ENCODE data around the gene TCN2. TPM values are rescaled to one million over a fixed set of nuclear protein-coding genes. Genes with fewer than 3 reads are reported as not detected.

The TCN2 gene
- total RNA-seq, 1 donor from 2014 or later, result 33.9 TPM

DNA sequence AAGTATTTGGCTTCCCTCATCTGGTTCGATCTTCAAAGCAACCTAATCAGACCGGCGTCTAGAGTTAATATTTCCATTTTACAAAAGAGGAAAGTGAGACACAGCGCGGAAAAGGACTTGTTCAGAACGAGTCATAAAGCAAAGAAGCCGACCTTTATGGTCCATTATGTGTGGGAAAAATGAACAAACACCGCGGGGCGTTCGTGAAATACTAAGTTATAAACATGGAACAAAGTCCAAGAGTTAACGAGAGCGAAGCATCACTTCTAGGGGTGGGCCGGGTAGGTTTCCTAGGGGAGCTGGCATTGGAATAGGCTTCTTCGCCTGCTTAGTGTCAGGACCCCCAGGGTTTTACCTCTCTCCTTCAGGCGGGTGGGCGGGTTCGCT lies 60.1 kb downstream of the TCN2 start:
- H3K27me3 Mint-ChIP-seq (ENCODE audit: insufficient read depth, low read depth), result peaks cover 7% of the 10 kb centered on the region
- peaks cover 11% of the 10 kb centered on the region for H3K36me3 Mint-ChIP-seq
- peaks cover 13% of the 10 kb centered on the region for H3K4me1 Mint-ChIP-seq
- no peak overlapping the region for H3K9ac ChIP-seq
- H3K36me3 ChIP-seq, result no peaks in the 10 kb centered on the region
- no peaks in the 10 kb centered on the region for H3K9me3 ChIP-seq (ENCODE audit: low read depth)
- H4K20me1 ChIP-seq (ENCODE audit: low read depth), result no peaks in the 10 kb centered on the region
- TF ChIP-seq, protein P1, sequence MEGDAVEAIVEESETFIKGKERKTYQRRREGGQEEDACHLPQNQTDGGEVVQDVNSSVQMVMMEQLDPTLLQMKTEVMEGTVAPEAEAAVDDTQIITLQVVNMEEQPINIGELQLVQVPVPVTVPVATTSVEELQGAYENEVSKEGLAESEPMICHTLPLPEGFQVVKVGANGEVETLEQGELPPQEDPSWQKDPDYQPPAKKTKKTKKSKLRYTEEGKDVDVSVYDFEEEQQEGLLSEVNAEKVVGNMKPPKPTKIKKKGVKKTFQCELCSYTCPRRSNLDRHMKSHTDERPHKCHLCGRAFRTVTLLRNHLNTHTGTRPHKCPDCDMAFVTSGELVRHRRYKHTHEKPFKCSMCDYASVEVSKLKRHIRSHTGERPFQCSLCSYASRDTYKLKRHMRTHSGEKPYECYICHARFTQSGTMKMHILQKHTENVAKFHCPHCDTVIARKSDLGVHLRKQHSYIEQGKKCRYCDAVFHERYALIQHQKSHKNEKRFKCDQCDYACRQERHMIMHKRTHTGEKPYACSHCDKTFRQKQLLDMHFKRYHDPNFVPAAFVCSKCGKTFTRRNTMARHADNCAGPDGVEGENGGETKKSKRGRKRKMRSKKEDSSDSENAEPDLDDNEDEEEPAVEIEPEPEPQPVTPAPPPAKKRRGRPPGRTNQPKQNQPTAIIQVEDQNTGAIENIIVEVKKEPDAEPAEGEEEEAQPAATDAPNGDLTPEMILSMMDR (IDR thresholded peaks at IDR 0.05), result no peak
- peaks cover 11% of the 10 kb centered on the region for H3K4me1 ChIP-seq
- H3K4me2 ChIP-seq, result peak overlapping the region; percentile 97
- peaks cover 11% of the 10 kb centered on the region for H3F3A ChIP-seq (ENCODE audit: low read depth)
- H3K27ac Mint-ChIP-seq, result no peak overlapping the region
- H3K4me3 ChIP-seq, result peak overlapping the region; percentile 75
- DNase-seq (ENCODE audit: low spot score), result no peak
- H3K79me2 ChIP-seq (ENCODE audit: low read depth), result no peaks in the 10 kb centered on the region
- H3K27ac ChIP-seq, result no peak overlapping the region
- H3K4me3 Mint-ChIP-seq, result peak overlapping the region; percentile 90
- H2AFZ ChIP-seq (replicated peaks), result peak overlapping the region; percentile 85
- peaks cover 35% of the 10 kb centered on the region for H3K27me3 ChIP-seq
- no peaks in the 10 kb centered on the region for H3K9me3 Mint-ChIP-seq

DNA sequence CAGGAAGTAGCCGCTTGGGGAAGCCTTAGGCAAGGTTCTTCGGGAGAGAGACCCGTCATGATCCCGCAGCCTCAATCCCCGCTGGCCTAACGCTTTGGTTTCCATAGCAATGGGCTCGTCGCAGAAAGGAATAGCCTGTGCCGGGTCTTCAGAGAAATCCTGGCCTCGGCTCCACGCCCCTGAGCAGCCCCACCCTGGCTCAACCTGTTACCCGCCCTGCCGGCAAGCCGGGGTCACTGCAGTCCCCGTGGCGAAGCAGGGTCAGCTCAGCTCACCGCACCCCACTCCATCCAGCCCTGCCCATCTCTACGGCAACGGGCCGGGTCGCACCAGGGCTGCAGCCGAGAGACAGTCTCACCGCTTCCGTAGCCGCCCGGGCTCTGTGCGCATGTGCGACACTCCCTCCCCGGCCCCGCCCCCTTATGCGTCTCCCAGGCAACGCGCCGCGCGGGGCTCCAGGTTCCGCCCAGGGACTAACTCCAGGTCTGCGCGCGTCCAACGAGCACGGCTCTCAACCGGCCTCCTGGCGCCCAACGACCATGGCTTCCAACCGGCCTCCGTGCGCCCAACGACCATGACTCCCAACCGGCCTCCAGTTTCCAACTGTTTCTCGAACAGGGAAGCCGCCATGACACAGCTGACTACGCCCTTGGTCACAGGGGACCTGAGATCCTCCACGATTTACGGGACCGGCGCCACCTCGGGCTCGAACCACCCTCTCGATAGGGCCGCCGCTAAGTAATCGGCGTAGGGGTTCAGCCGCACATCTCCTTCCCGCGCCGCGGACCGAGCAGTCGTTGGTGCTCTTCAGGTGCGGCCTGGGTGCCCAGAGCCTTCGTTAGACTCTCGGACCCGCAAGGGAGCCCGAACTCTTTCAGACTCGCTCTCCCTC lies 60.8 kb downstream of the TCN2 start, which contains the start of gene DUSP18:
DUSP18 (minus strand) TSS at position 382 of the 892 bp plus-strand sequence. CDS start 3,872 bp downstream, outside the sequence.
- TF ChIP-seq EZH2phosphoT487 (IDR thresholded peaks at IDR 0.05) (no peak), EZH2 (IDR thresholded peaks at IDR 0.05) (peak; percentile 40)
- TF ChIP-seq, protein P1 (IDR thresholded peaks at IDR 0.05), result peak; percentile 57
- Histone ChIP-seq H3K79me2 (ENCODE audit: low read depth) (no peaks in the 10 kb centered on the region), H3K27me3 (peaks cover 35% of the 10 kb centered on the region), H3K4me2 (peak within 1 kb of the TSS; percentile 97), H4K20me1 (ENCODE audit: low read depth) (no peaks in the 10 kb centered on the region), H3K4me1 (peaks cover 11% of the 10 kb centered on the region), H3K27ac (no peak within 1 kb of the TSS), H3K36me3 (no peaks in the 10 kb centered on the region), H2AFZ (replicated peaks) (peak within 1 kb of the TSS; percentile 87), H3F3A (ENCODE audit: low read depth) (peaks cover 11% of the 10 kb centered on the region), H3K4me3 (peak within 1 kb of the TSS; percentile 75), H3K9me3 (ENCODE audit: low read depth) (no peaks in the 10 kb centered on the region), H3K9ac (peak within 1 kb of the TSS; percentile 8)
- Mint-ChIP-seq H3K27me3 (ENCODE audit: insufficient read depth, low read depth) (peaks cover 7% of the 10 kb centered on the region), H3K4me3 (peak within 1 kb of the TSS; percentile 90), H3K9me3 (no peaks in the 10 kb centered on the region), H3K27ac (peak within 1 kb of the TSS; percentile 88), H3K36me3 (peaks cover 8% of the 10 kb centered on the region), H3K4me1 (peaks cover 13% of the 10 kb centered on the region)
- peak; percentile 97 for DNase-seq (ENCODE audit: low spot score)

DNA sequence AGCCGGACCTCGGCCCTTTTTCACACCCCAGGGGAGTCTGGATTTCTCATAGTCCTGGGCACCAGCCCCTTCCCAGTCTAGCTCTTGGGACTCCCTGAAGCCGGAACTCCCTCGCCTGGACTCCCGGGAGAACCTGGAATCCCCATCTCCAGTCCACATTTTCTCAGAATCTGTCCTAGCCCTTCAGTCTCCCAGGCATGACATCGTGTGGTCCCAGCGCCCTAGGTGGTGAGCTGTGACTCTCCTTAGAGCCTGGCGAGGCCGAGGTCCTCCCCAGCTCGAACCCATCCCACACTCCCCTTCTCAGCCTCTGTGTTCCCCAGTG lies 61.4 kb downstream of the TCN2 start:
- peak overlapping the region; percentile 75 for H3K4me3 ChIP-seq
- TF ChIP-seq, protein P1 (IDR thresholded peaks at IDR 0.05), result no peak
- TF ChIP-seq EZH2 (IDR thresholded peaks at IDR 0.05) (no peak), EZH2phosphoT487 (IDR thresholded peaks at IDR 0.05) (no peak)
- no peak overlapping the region for H3K27ac ChIP-seq
- peak overlapping the region; percentile 87 for H2AFZ ChIP-seq (replicated peaks)
- peak overlapping the region; percentile 96 for H3K4me2 ChIP-seq
- peak overlapping the region; percentile 8 for H3K9ac ChIP-seq
- Mint-ChIP-seq H3K36me3 (peaks cover 2% of the 10 kb centered on the region), H3K4me1 (peaks cover 13% of the 10 kb centered on the region), H3K27me3 (ENCODE audit: insufficient read depth, low read depth) (peaks cover 10% of the 10 kb centered on the region), H3K9me3 (no peaks in the 10 kb centered on the region), H3K27ac (peak overlapping the region; percentile 88), H3K4me3 (peak overlapping the region; percentile 90)
- no peaks in the 10 kb centered on the region for H3K79me2 ChIP-seq (ENCODE audit: low read depth)
- H4K20me1 ChIP-seq (ENCODE audit: low read depth), result no peaks in the 10 kb centered on the region
- H3K36me3 ChIP-seq, result no peaks in the 10 kb centered on the region
- H3K9me3 ChIP-seq (ENCODE audit: low read depth), result no peaks in the 10 kb centered on the region
- H3F3A ChIP-seq (ENCODE audit: low read depth), result peaks cover 11% of the 10 kb centered on the region
- DNase-seq (ENCODE audit: low spot score), result peak; percentile 18
- peaks cover 11% of the 10 kb centered on the region for H3K4me1 ChIP-seq
- H3K27me3 ChIP-seq, result peaks cover 35% of the 10 kb centered on the region

Measured in neural progenitor cell (in vitro differentiated cells).